Neutrophil (primary cell): ENCODE measurements around the gene DDO.

Experiments used
- H3K27ac ChIP-seq: fragments of 200-600 bp; sonication (generic); 2 replicates; pipeline ENCODE4 v1.5.1; 2016; ENCODE audit warnings: mild to moderate bottlenecking, moderate library complexity
- H3K27me3 ChIP-seq: fragments of 200-600 bp; sonication (generic); 2 replicates; pipeline ENCODE4 v1.6.0; 2016; ENCODE audit warnings: mild to moderate bottlenecking
- H3K36me3 ChIP-seq: fragments of 200-600 bp; sonication (generic); 2 replicates; pipeline ENCODE4 v1.5.1; 2017
- H3K4me1 ChIP-seq, 2 experiments: fragments of 200-600 bp in 1 of 2; sonication (generic) in 1 of 2; 1 replicate in 1 of 2; 2 replicates in 1 of 2; pipeline versions ENCODE4 v1.5.1 to v1.6.1; 2013 to 2016; ENCODE audit warnings: low read depth in 1 of 2, low read length in 1 of 2, mild to moderate bottlenecking in 1 of 2, moderate library complexity in 1 of 2; ENCODE audit not compliant: control insufficient read depth in 1 of 2, insufficient read depth in 1 of 2
- H3K4me3 ChIP-seq, 2 experiments: fragments of 200-600 bp in 1 of 2; sonication (generic) in 1 of 2; 1 replicate in 1 of 2; 2 replicates in 1 of 2; pipeline ENCODE4 v1.5.1; 2013 to 2016; ENCODE audit warnings: low read depth in 1 of 2, low read length in 1 of 2, mild to moderate bottlenecking in 1 of 2, moderate library complexity in 1 of 2
- H3K9me3 ChIP-seq: fragments of 200-600 bp; sonication (generic); 2 replicates; pipeline ENCODE4 v1.5.1; 2016
- TF ChIP-seq, protein P1 (sequence below): fragments of 200-600 bp; sonication (generic); IDR thresholded peaks from 2 replicates; pipeline ENCODE4 v1.5.1; 2016; ENCODE audit warnings: antibody characterized with exemption

Gene DDO

DNA sequence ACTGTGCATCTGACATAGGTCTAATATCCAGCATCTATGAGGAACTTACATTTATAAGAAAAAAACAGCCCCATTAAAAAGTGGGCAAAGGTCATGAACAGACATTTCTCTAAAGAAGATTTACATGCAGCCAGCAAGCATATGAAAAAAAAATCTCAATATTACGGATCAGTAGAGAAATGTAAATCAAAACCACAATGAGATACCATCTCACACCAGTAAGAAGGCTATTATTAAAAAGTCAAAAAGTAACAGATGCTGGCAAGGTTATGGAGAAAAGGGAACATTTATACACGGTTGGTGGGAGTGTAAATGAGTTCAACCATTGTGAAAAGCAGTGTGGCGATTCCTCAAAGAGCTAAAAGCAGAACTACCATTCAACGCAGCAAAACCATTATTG lies 70.3 kb downstream of the DDO start:
- H3K27ac ChIP-seq: no peak overlapping the region
- no peak overlapping the region for H3K4me3 ChIP-seq
- no peaks in the 10 kb centered on the region for H3K36me3 ChIP-seq
- H3K27me3 ChIP-seq: peaks cover 16% of the 10 kb centered on the region
- no peaks in the 10 kb centered on the region for H3K4me1 ChIP-seq
- TF ChIP-seq, protein P1, sequence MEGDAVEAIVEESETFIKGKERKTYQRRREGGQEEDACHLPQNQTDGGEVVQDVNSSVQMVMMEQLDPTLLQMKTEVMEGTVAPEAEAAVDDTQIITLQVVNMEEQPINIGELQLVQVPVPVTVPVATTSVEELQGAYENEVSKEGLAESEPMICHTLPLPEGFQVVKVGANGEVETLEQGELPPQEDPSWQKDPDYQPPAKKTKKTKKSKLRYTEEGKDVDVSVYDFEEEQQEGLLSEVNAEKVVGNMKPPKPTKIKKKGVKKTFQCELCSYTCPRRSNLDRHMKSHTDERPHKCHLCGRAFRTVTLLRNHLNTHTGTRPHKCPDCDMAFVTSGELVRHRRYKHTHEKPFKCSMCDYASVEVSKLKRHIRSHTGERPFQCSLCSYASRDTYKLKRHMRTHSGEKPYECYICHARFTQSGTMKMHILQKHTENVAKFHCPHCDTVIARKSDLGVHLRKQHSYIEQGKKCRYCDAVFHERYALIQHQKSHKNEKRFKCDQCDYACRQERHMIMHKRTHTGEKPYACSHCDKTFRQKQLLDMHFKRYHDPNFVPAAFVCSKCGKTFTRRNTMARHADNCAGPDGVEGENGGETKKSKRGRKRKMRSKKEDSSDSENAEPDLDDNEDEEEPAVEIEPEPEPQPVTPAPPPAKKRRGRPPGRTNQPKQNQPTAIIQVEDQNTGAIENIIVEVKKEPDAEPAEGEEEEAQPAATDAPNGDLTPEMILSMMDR: no peak
- no peaks in the 10 kb centered on the region for H3K9me3 ChIP-seq

- H3K27ac ChIP-seq: no peak overlapping the region
- H3K4me3 ChIP-seq: no peak overlapping the region
- TF ChIP-seq, protein P1: no peak
- H3K27me3 ChIP-seq: peaks cover 34% of the 10 kb centered on the region
- H3K9me3 ChIP-seq: no peaks in the 10 kb centered on the region
- H3K36me3 ChIP-seq: no peaks in the 10 kb centered on the region
- H3K4me1 ChIP-seq: no peaks in the 10 kb centered on the region
These were observed 72.6 kb downstream of the DDO start for GRCh38 chr6:110342759-110343158.
